MM.1S (cell line): Measurements from ENCODE around the gene RSRC1.
"Not testable (repeated sequence)": the region's sequence is repeated elsewhere in the genome, so short reads cannot be mapped to it uniquely, and the experiment has no call there.

ENCODE experiments used
- DNase-seq: peaks from one replicate; pipeline ENCODE4 v3.0.0-alpha.2; 2015
- H2AFZ ChIP-seq: fragments of 300-600 bp; sonication (generic); 2 replicates; pipeline ENCODE4 v1.6.0; 2016; ENCODE audit warnings: antibody characterized with exemption, low read length
- H3F3A ChIP-seq: fragments of 300-600 bp; sonication (generic); 2 replicates; pipeline ENCODE4 v1.6.1; 2016; ENCODE audit warnings: mild to moderate bottlenecking, antibody characterized with exemption, low read length, moderate library complexity, mixed read lengths; ENCODE audit not compliant: insufficient read depth
- H3K27ac ChIP-seq: fragments of 300-600 bp; sonication (generic); 2 replicates; pipeline ENCODE4 v1.5.1; 2016; ENCODE audit warnings: mild to moderate bottlenecking, low read length
- H3K27me3 ChIP-seq: fragments of 300-600 bp; sonication (generic); replicated peaks from 2 replicates; pipeline ENCODE4 v1.6.0; 2016; ENCODE audit warnings: low read length; ENCODE audit not compliant: insufficient read depth
- H3K36me3 ChIP-seq: fragments of 300-600 bp; sonication (generic); replicated peaks from 2 replicates; pipeline ENCODE4 v1.6.1; 2016; ENCODE audit warnings: mild to moderate bottlenecking, low read length, mixed read lengths; ENCODE audit not compliant: insufficient read depth
- H3K4me1 ChIP-seq: fragments of 300-600 bp; sonication (generic); 2 replicates; pipeline ENCODE4 v1.6.1; 2016; ENCODE audit warnings: low read length, mixed read lengths
- H3K4me2 ChIP-seq: fragments of 300-600 bp; sonication (generic); 2 replicates; pipeline ENCODE4 v1.6.0; 2016; ENCODE audit warnings: low read depth, low read length
- H3K4me3 ChIP-seq: fragments of 300-600 bp; sonication (generic); 2 replicates; pipeline ENCODE4 v1.5.1; 2016; ENCODE audit warnings: low read length, mixed read lengths
- H3K79me2 ChIP-seq: fragments of 300-600 bp; sonication (generic); 2 replicates; pipeline ENCODE4 v1.6.1; 2016; ENCODE audit warnings: mixed run types, low read length, mixed read lengths
- H3K9ac ChIP-seq: fragments of 300-600 bp; sonication (generic); 2 replicates; pipeline ENCODE4 v1.6.1; 2016; ENCODE audit warnings: low read length, mixed read lengths
- H3K9me2 ChIP-seq: fragments of 300-600 bp; sonication (generic); replicated peaks from 2 replicates; pipeline ENCODE4 v1.6.1; 2016; ENCODE audit warnings: mild to moderate bottlenecking, low read length, mixed read lengths; ENCODE audit not compliant: insufficient read depth
- H3K9me3 ChIP-seq: fragments of 300-600 bp; sonication (generic); replicated peaks from 2 replicates; pipeline ENCODE4 v1.6.1; 2016; ENCODE audit warnings: mild to moderate bottlenecking, low read length, mixed read lengths; ENCODE audit not compliant: insufficient read depth
- H4K20me1 ChIP-seq: fragments of 300-600 bp; sonication (generic); 2 replicates; pipeline ENCODE4 v1.6.1; 2016; ENCODE audit warnings: mild to moderate bottlenecking, low read length, moderate library complexity, mixed read lengths; ENCODE audit not compliant: insufficient read depth
- CTCF ChIP-seq: fragments of 300-600 bp; sonication (generic); IDR thresholded peaks from 2 replicates; pipeline ENCODE4 v1.5.1; 2016; ENCODE audit warnings: antibody characterized with exemption, low read length, mixed read lengths
- EZH2 ChIP-seq: fragments of 300-600 bp; sonication (generic); optimal IDR thresholded peaks from 2 replicates; pipeline ENCODE3; 2017; ENCODE audit warnings: low read depth, mild to moderate bottlenecking, antibody characterized with exemption, low read length, mixed read lengths
- EZH2phosphoT487 ChIP-seq: fragments of 300-600 bp; sonication (generic); IDR thresholded peaks from 2 replicates; pipeline ENCODE4 v1.6.1; 2018; ENCODE audit warnings: antibody characterized with exemption, low read length

The RSRC1 gene

GRCh38 chr3:158313338-158313927 lies 203.5 kb downstream of the RSRC1 start:
- Histone ChIP-seq H3F3A (no peaks in the 10 kb centered on the region), H3K9me2 (no peaks in the 10 kb centered on the region), H3K9ac (no peak overlapping the region), H3K9me3 (no peaks in the 10 kb centered on the region), H3K27ac (no peak overlapping the region), H3K4me3 (no peak overlapping the region), H4K20me1 (no peaks in the 10 kb centered on the region), H3K79me2 (no peaks in the 10 kb centered on the region), H3K4me1 (0 out of 2 replicates have a peak, but pooled peaks cover 5% of the 10 kb centered on the region), H3K36me3 (no peaks in the 10 kb centered on the region), H3K27me3 (no peaks in the 10 kb centered on the region), H2AFZ (no peak overlapping the region), H3K4me2 (no peak overlapping the region)
- peak; percentile 70 for DNase-seq
- TF ChIP-seq CTCF: peak; percentile 86
- no peak for TF ChIP-seq EZH2phosphoT487

GRCh38 chr3:158314426-158315357 lies 204.8 kb downstream of the RSRC1 start:
- Histone ChIP-seq H4K20me1 (no peaks in the 10 kb centered on the region), H3K4me2 (no peak overlapping the region), H3K4me1 (0 out of 2 replicates have a peak, but pooled peaks cover 5% of the 10 kb centered on the region), H3K9me2 (no peaks in the 10 kb centered on the region), H3K27me3 (no peaks in the 10 kb centered on the region), H2AFZ (no peak overlapping the region), H3K27ac (no peak overlapping the region), H3K9me3 (no peaks in the 10 kb centered on the region), H3K79me2 (no peaks in the 10 kb centered on the region), H3F3A (no peaks in the 10 kb centered on the region), H3K9ac (no peak overlapping the region), H3K36me3 (no peaks in the 10 kb centered on the region), H3K4me3 (no peak overlapping the region)
- TF ChIP-seq EZH2: no peak
- no peak for TF ChIP-seq EZH2phosphoT487
- TF ChIP-seq CTCF: no peak
- no peak for DNase-seq

- not testable (repeated sequence) for H3K27ac ChIP-seq, H3K27me3 ChIP-seq, H3K9me2 ChIP-seq, H3K4me1 ChIP-seq, H3F3A ChIP-seq, H3K9ac ChIP-seq, H3K9me3 ChIP-seq, H2AFZ ChIP-seq, H3K4me2 ChIP-seq, H4K20me1 ChIP-seq, H3K36me3 ChIP-seq, H3K79me2 ChIP-seq
- peak overlapping the region; percentile 28 for H3K4me3 ChIP-seq
- peak; percentile 24 for DNase-seq
These were observed 220.0 kb downstream of the RSRC1 start for GRCh38 chr3:158329696-158330441.
